Subcutaneous adipose tissue (tissue), 4 donors: ENCODE data around the gene WDR64. TPM values are rescaled to one million over a fixed set of nuclear protein-coding genes. Genes with fewer than 3 reads are reported as not detected.

Experiments used
- CTCF ChIP-seq: fragments of 450-650 bp; IDR thresholded peaks from one replicate; pipeline ENCODE4 v1.5.1; 2016; ENCODE audit warnings: low read depth, mild to moderate bottlenecking, control low read depth, antibody characterized with exemption, moderate library complexity
- total RNA-seq, 4 donors: library from RNA; depleted of rRNA; stranded (reverse); fragments of >200 nt; gene quantifications; one replicate each; pipeline ENCODE4 v1.1.0, GENCODE V29; 2016

Gene WDR64
- total RNA-seq, 4 donors from 2014 or later, result not detected

DNA sequence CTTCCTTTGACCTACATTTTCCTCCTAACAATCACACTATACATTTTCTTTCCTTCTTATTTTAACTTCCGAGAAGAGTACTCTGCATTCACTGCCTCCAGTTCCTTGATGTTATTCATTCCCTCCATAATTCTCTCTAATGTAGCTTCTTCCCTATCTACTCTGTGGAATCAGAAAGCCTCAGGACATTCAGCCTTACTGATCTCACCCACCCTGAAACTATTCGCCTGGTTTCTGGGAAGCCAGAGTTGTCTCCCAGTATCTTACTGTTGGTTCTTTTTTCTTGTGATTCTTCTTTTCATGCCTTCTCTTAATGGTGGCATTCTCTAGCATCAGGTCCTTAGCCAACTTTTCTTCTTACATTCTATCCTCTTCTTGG lies 45.5 kb downstream of the WDR64 start:
- no peak for TF ChIP-seq CTCF

- no peak for TF ChIP-seq CTCF
These were observed 46.1 kb downstream of the WDR64 start for GRCh38 chr1:241698177-241698576.

GRCh38 chr1:241701483-241702295 lies 49.6 kb downstream of the WDR64 start:
- TF ChIP-seq CTCF, result no peak

- no peak for TF ChIP-seq CTCF
These were observed 50.6 kb downstream of the WDR64 start for GRCh38 chr1:241702442-241703373.

DNA sequence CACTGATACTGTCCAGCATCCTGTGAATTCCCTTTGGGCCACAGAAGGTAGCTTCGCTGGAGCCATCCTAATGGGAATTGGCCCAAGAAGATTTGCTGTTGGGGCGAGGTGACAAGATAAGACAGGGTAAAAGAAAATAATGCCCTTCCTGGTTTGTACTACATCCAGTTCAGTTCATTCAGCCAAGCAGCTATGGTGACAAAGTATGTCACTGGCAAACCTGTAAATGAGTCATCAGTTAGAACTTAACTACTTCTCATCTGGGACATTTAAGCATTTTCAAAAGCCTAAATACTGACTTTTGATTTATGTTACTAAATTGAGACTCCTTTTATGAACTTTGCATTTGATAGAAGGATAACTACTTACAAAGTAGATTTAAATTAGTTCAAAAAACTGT lies 54.2 kb downstream of the WDR64 start:
- TF ChIP-seq CTCF, result no peak

DNA sequence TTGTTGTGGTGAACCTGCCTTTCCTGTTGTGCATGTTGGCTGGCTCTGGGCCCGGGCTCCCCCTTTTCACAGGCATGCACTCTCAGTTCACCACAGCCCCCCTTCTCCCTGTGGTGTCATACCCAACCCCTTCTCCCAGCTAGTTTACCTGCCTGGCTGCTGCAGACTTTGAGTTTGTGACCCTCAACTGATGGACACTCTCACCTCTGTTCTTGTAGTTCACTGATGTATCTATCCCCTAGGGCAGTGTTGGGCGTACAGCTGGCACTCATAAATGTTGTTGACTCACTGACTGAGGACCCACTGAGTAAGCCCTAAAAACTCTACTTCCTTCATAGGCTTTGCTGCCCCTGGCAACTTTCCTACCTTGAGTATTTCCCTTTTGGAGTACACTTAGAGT lies 54.9 kb downstream of the WDR64 start:
- no peak for TF ChIP-seq CTCF

- TF ChIP-seq CTCF, result no peak
These were observed 55.4 kb downstream of the WDR64 start for GRCh38 chr1:241707442-241707841.
